GM23338 (cell line): Measurements from ENCODE around the gene ADH1A. TPM values are rescaled to one million over a fixed set of nuclear protein-coding genes. Genes with fewer than 3 reads are reported as not detected.

Experiments
- ATAC-seq: fragments of 200-7000 bp; cut with Tn5 transposase; 3 replicates; pipeline ENCODE4 v1.9.1; 2020
- DNase-seq: peaks from one replicate; pipeline ENCODE4 v3.0.0-alpha.2; 2015; ENCODE audit warnings: low spot score
- H2AFZ ChIP-seq: fragments of 200-600 bp; sonication (generic); 2 replicates; pipeline ENCODE4 v1.8.0; 2016; ENCODE audit warnings: antibody characterized with exemption, mild to moderate bottlenecking, moderate library complexity
- H3F3A ChIP-seq: fragments of 200-600 bp; sonication (generic); replicated peaks from 2 replicates; pipeline ENCODE4 v1.8.0; 2017; ENCODE audit warnings: antibody characterized with exemption, mixed run types, low read depth
- H3K27ac ChIP-seq: fragments of 200-600 bp; sonication (generic); 2 replicates; pipeline ENCODE4 v1.6.1; 2016; ENCODE audit warnings: low read depth
- H3K27me3 ChIP-seq: fragments of 200-600 bp; sonication (generic); 2 replicates; pipeline ENCODE4 v1.8.0; 2016; ENCODE audit warnings: mild to moderate bottlenecking, mixed run types, moderate library complexity; ENCODE audit not compliant: insufficient read depth
- H3K36me3 ChIP-seq: fragments of 200-600 bp; sonication (generic); 2 replicates; pipeline ENCODE4 v1.8.0; 2016; ENCODE audit warnings: mild to moderate bottlenecking; ENCODE audit not compliant: insufficient read depth
- H3K4me1 ChIP-seq: fragments of 200-600 bp; sonication (generic); 2 replicates; pipeline ENCODE4 v1.8.0; 2016; ENCODE audit warnings: mild to moderate bottlenecking, moderate library complexity; ENCODE audit not compliant: insufficient read depth
- H3K4me2 ChIP-seq: fragments of 200-600 bp; sonication (generic); 2 replicates; pipeline ENCODE4 v1.7.1; 2017; ENCODE audit warnings: mixed run types
- H3K4me3 ChIP-seq: fragments of 200-600 bp; sonication (generic); 2 replicates; pipeline ENCODE4 v1.6.1; 2016; ENCODE audit warnings: mixed run types
- H3K79me2 ChIP-seq: fragments of 200-600 bp; sonication (generic); replicated peaks from 2 replicates; pipeline ENCODE4 v1.8.0; 2017; ENCODE audit warnings: mild to moderate bottlenecking; ENCODE audit not compliant: insufficient read depth
- H3K9me2 ChIP-seq: fragments of 200-600 bp; sonication (generic); 2 replicates; pipeline ENCODE4 v1.8.0; 2017; ENCODE audit not compliant: insufficient read depth
- H4K20me1 ChIP-seq: fragments of 200-600 bp; sonication (generic); replicated peaks from 2 replicates; pipeline ENCODE4 v1.8.0; 2017; ENCODE audit warnings: mild to moderate bottlenecking; ENCODE audit not compliant: insufficient read depth
- H3K27ac Mint-ChIP-seq: 2 replicates; pipeline ENCODE4 v1.8.0; 2020; ENCODE audit warnings: inconsistent platforms, mild to moderate bottlenecking, moderate library complexity, mixed read lengths
- H3K27me3 Mint-ChIP-seq: 3 replicates; pipeline ENCODE4 v1.8.0; 2022; ENCODE audit warnings: low read depth, mild to moderate bottlenecking, moderate library complexity, mixed read lengths, inconsistent platforms; ENCODE audit not compliant: insufficient read depth, poor library complexity
- H3K36me3 Mint-ChIP-seq: 3 replicates; pipeline ENCODE4 v1.8.0; 2021; ENCODE audit warnings: low read depth, mild to moderate bottlenecking, inconsistent platforms, moderate library complexity, mixed read lengths
- H3K4me1 Mint-ChIP-seq: 3 replicates; pipeline ENCODE4 v1.8.0; 2020; ENCODE audit warnings: mild to moderate bottlenecking, inconsistent platforms, mixed read lengths
- H3K4me3 Mint-ChIP-seq: 3 replicates; pipeline ENCODE4 v1.8.0; 2021; ENCODE audit warnings: moderate library complexity, mild to moderate bottlenecking, inconsistent platforms, mixed read lengths
- H3K9me3 Mint-ChIP-seq: 3 replicates; pipeline ENCODE4 v1.8.0; 2020; ENCODE audit warnings: moderate library complexity, mild to moderate bottlenecking, inconsistent platforms, mixed read lengths
- EZH2phosphoT487 ChIP-seq: fragments of 200-600 bp; sonication (generic); IDR thresholded peaks from one replicate; pipeline ENCODE4 v1.8.1; 2018; ENCODE audit warnings: antibody characterized with exemption; ENCODE audit not compliant: unreplicated experiment
- NANOG ChIP-seq: IDR thresholded peaks from 2 replicates; pipeline ENCODE4 v1.6.1; 2016; ENCODE audit warnings: antibody characterized with exemption, borderline replicate concordance
- POLR2AphosphoS5 ChIP-seq: IDR thresholded peaks from 2 replicates; pipeline ENCODE4 v1.6.1; 2016; ENCODE audit warnings: antibody characterized with exemption, low read depth
- REST ChIP-seq: IDR thresholded peaks from one replicate; pipeline ENCODE4 v1.6.1; 2018; ENCODE audit warnings: antibody characterized with exemption; ENCODE audit not compliant: unreplicated experiment
- STAT1 ChIP-seq: IDR thresholded peaks from one replicate; pipeline ENCODE4 v1.6.1; 2016; ENCODE audit warnings: antibody characterized with exemption; ENCODE audit not compliant: unreplicated experiment
- ZNF114 ChIP-seq: fragments of 250-450 bp; sonication (Bioruptor Pico); IDR thresholded peaks from 2 replicates; pipeline ENCODE4 v1.5.0; 2020; ENCODE audit warnings: mild to moderate bottlenecking, moderate library complexity
- ZNF331 ChIP-seq: fragments of 250-450 bp; sonication (Bioruptor Pico); IDR thresholded peaks from 2 replicates; pipeline ENCODE4 v1.5.0; 2020; ENCODE audit warnings: low read depth, mild to moderate bottlenecking, moderate library complexity
- polyA plus RNA-seq: library from polyadenylated mRNA; unstranded; fragments of >200 nt; fragmentation: Nextera tagmentation; extraction: Ambion mirVana; gene quantifications from 2 replicates; pipeline ENCODE4 v1.2.1, GENCODE V29; 2016
- total RNA-seq: library from RNA; depleted of rRNA; stranded (reverse); fragments of >200 nt; shearing (Covaris generic); gene quantifications from 2 replicates; pipeline ENCODE4 v1.2.3, GENCODE V29; 2014
- TF ChIP-seq, protein P1 (sequence below): fragments of 250-450 bp; sonication (Bioruptor Pico); IDR thresholded peaks from 2 replicates; pipeline ENCODE4 v1.5.0; 2020; ENCODE audit warnings: mild to moderate bottlenecking, moderate library complexity

The ADH1A gene
- total and polyA plus RNA-seq, 2 experiments from 2014 or later, result not detected

DNA sequence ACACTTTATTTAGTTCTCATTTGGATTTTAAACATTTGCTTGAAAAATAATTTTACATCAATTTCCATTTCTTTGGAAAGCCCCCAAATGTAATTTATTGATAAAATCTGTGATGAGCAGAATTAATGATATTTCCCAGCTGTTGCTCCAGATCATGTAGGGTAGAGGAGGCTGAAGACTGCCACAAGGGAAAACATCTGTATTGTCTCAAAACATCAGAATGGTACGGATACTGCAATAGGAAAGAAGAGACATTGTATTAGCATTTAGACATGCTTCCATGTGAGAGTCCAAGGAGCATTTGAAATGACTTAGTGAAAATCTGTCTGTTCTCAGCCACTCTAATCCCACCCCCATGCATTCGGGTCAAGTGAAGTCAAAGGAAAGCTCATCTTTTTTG, 14.4 kb downstream of the ADH1A start (continued):
- TF ChIP-seq, protein P1, sequence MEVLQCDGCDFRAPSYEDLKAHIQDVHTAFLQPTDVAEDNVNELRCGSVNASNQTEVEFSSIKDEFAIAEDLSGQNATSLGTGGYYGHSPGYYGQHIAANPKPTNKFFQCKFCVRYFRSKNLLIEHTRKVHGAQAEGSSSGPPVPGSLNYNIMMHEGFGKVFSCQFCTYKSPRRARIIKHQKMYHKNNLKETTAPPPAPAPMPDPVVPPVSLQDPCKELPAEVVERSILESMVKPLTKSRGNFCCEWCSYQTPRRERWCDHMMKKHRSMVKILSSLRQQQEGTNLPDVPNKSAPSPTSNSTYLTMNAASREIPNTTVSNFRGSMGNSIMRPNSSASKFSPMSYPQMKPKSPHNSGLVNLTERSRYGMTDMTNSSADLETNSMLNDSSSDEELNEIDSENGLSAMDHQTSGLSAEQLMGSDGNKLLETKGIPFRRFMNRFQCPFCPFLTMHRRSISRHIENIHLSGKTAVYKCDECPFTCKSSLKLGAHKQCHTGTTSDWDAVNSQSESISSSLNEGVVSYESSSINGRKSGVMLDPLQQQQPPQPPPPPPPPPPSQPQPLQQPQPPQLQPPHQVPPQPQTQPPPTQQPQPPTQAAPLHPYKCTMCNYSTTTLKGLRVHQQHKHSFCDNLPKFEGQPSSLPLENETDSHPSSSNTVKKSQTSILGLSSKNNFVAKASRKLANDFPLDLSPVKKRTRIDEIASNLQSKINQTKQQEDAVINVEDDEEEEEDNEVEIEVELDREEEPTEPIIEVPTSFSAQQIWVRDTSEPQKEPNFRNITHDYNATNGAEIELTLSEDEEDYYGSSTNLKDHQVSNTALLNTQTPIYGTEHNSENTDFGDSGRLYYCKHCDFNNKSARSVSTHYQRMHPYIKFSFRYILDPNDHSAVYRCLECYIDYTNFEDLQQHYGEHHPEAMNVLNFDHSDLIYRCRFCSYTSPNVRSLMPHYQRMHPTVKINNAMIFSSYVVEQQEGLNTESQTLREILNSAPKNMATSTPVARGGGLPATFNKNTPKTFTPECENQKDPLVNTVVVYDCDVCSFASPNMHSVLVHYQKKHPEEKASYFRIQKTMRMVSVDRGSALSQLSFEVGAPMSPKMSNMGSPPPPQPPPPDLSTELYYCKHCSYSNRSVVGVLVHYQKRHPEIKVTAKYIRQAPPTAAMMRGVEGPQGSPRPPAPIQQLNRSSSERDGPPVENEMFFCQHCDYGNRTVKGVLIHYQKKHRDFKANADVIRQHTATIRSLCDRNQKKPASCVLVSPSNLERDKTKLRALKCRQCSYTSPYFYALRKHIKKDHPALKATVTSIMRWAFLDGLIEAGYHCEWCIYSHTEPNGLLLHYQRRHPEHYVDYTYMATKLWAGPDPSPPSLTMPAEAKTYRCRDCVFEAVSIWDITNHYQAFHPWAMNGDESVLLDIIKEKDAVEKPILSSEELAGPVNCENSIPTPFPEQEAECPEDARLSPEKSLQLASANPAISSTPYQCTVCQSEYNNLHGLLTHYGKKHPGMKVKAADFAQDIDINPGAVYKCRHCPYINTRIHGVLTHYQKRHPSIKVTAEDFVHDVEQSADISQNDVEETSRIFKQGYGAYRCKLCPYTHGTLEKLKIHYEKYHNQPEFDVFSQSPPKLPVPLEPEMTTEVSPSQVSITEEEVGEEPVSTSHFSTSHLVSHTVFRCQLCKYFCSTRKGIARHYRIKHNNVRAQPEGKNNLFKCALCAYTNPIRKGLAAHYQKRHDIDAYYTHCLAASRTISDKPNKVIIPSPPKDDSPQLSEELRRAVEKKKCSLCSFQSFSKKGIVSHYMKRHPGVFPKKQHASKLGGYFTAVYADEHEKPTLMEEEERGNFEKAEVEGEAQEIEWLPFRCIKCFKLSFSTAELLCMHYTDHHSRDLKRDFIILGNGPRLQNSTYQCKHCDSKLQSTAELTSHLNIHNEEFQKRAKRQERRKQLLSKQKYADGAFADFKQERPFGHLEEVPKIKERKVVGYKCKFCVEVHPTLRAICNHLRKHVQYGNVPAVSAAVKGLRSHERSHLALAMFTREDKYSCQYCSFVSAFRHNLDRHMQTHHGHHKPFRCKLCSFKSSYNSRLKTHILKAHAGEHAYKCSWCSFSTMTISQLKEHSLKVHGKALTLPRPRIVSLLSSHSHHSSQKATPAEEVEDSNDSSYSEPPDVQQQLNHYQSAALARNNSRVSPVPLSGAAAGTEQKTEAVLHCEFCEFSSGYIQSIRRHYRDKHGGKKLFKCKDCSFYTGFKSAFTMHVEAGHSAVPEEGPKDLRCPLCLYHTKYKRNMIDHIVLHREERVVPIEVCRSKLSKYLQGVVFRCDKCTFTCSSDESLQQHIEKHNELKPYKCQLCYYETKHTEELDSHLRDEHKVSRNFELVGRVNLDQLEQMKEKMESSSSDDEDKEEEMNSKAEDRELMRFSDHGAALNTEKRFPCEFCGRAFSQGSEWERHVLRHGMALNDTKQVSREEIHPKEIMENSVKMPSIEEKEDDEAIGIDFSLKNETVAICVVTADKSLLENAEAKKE, result no peak

- no peaks in the 10 kb centered on the region; the same call in 1 of the 3 replicates for H3K36me3 Mint-ChIP-seq
- DNase-seq (no peak), ATAC-seq (no peak)
- Histone ChIP-seq H3K79me2 (no peaks in the 10 kb centered on the region), H2AFZ (no peak overlapping the region), H3K27me3 (no peaks in the 10 kb centered on the region), H3K27ac (no peak overlapping the region), H3K4me3 (no peak overlapping the region), H3K4me2 (no peak overlapping the region), H3K4me1 (peaks cover 10% of the 10 kb centered on the region; the same call in 1 of the 2 replicates), H4K20me1 (no peaks in the 10 kb centered on the region), H3F3A (no peaks in the 10 kb centered on the region), H3K36me3 (no peaks in the 10 kb centered on the region), H3K9me2 (peaks cover 5% of the 10 kb centered on the region; the same call in 1 of the 2 replicates)
- H3K27ac Mint-ChIP-seq, result no peak overlapping the region
- H3K9me3 Mint-ChIP-seq, result peaks cover 5% of the 10 kb centered on the region; the same call in 1 of the 3 replicates
- H3K27me3 Mint-ChIP-seq, result no peaks in the 10 kb centered on the region
- no peak overlapping the region for H3K4me3 Mint-ChIP-seq
- peaks cover 7% of the 10 kb centered on the region for H3K4me1 Mint-ChIP-seq
- TF ChIP-seq REST, result no peak
- TF ChIP-seq EZH2phosphoT487, result no peak
- TF ChIP-seq ZNF114 (CRISPR knock-in tag), result no peak
- no peak for TF ChIP-seq NANOG
- TF ChIP-seq ZNF331 (CRISPR knock-in tag), result no peak
- TF ChIP-seq POLR2AphosphoS5, result no peak
- TF ChIP-seq STAT1, result no peak
Observed at GRCh38 chr4:99275885-99276284, 14.9 kb downstream of the ADH1A start.
